HG03064 (cell line): ENCODE measurements around the gene NUP210.

ENCODE experiments used
- ATAC-seq: cut with Tn5 transposase; IDR thresholded peaks from one replicate; pipeline ENCODE4 v1.9.1; 2021; ENCODE audit warnings: low read depth; ENCODE audit not compliant: unreplicated experiment

NUP210 gene

DNA sequence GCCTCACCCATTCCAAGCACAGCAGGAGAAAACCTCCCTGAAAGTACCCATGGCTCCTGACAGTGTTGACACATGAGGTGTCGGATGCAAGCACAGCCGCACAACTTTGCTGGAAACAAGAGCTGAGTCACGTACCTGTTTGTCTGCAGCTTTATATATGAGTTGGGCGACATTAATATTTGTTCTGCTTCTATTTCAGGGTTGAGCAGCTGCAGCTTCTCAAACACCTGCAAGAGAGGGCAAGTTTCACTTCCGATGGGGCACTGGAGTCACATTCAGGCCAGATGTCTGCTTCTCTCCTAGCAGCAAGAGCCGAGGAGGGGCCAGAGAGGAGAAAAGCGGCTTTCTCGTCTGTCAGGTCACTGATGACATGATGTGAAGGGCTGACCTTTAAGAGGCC, 88.0 kb downstream of the NUP210 start:
- peak; percentile 96 for ATAC-seq

DNA sequence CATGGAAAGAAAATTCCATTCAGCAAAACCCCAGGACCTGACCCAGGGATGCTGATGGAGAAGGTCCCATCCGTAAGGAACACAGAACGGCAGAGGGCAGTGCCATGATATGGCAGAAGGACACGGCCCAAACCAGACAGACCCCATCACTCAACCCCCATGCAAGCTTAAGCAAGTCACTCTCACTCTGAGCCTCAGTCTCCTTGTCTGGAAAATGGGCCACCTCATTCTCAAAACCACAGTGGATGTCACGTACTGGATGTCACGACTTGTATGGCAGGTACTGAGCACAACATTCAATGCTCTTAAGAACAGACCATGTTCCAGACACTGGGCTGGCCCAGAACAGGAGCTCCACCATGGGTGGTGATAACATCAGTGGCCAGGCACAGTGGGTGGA, 90.4 kb downstream of the NUP210 start:
- ATAC-seq = no peak

DNA sequence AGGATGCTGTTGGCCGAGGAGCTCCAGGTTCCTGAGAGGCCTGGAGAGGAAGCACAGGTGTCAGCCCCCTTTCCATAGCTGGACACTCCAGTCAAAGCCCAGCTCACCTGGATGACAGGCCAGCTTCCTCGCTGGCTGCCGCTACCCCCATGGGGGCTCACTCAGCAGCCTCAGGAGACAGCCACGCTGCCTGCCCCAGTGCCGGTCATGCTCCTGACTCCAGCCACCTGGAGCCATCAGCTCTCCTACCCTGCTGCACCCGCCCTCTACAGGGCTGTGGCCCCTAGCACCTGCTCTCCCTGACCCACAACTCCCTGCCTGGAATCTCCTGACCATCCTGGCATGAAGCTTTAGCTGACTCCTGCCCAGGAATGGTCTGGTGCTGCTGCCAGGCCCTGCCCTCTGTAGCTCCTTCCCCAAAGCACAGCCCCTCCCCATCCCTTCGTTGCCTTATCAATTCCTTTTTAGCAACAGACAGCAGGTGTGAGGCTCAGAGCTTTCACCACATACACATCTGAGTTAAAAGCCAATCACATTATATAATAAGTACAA, 94.2 kb downstream of the NUP210 start:
- no peak for ATAC-seq

DNA sequence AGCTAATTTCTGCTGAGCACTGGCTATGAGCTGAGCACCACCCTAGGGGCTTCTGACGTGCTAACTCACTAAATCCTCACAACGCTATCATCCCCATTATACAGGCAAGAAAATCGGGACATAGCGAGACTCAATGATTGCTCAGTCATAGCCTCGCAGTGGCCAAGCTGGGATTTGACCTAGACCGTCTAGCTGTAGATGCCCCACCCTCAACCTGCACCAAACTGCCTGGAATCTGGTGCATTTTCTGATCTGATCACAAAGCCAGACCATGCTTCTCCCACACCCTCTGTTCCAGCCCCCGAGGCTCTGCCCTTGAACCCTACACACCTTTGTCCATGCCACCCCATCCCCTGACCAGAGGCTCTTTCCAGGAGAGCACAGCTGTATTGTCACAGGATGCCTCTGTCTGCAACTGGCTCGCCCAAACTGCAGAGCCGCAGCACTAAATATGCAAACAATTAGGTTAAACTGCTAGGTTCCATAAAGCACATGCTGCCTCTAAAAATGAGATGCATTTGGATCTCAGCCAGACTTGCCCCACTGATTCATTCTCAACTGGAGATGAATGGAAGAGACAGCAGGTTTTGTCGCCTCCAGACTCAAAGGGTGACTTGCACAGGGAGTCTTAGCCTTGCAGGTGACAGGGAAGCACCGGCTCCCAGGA, 95.2 kb downstream of the NUP210 start:
- peak; percentile 57 for ATAC-seq

DNA sequence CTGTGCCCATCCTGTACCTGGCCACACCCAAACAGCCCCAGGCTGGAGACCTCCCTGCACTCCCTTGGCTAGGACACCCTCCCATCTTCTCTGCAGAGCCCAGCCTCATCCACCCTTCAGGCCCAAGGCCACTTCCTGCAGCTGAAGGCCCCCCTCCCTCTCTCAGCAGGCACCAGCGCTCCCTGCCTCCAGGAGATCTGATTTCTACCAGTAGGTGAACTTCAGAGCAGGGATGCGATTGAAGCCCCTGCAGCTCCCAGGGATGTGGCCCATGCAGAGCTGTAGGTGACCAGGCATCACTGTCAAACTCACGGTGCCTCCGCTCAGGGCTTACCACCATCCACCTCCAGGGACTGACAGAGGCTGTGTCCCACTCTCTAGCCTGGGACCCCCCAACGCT, 96.3 kb downstream of the NUP210 start:
- no peak for ATAC-seq

DNA sequence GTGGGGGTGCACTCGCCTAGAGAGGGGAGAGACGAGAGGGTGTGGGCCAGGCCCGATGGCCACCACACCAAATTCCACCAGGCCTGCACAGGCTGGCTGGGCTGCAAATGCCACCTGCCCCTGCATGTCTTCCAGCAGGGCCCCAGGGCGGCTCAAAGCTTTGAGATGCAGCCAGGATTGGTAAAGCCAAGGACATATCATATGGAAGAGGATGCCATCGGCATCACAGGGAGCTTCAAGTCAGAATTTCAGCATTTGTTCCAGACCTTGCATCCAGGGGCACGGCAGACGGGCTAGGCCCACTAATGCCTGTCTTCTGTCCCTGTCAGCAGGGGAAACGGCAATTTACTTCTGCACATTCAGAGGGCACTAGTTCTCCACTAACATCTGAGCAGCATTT, 97.8 kb downstream of the NUP210 start:
- ATAC-seq = no peak

DNA sequence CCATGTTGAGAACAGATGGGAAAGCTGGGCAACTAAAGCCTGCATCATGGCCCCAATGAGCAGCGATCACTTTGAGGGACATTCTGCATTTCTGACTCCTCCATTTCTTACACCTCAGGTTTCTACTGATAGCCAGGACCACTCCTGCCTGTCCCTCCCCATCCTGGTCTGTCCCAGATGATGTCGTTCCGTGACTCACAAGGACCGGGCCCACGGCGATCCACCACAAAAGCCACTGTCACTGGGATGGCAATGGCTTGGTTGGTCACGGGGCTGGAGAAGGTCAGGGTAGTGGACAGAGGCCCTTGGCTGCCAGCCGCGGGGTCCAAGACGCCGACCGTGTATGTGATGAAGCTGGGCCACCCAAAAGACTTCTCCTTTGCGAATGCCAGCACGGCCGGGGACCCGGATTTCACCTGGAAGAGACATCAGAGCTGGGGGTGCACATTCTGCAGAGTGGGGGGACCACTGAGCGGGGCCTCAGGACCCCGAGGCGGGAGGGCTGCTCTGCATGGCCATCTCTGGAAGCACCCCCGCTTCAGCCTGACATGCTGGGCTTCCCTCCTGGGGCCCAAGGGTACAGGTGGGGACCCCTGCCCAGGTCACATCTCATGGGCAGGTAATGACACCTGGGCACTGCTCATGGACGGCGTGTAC, 100.4 kb downstream of the NUP210 start:
- no peak for ATAC-seq

DNA sequence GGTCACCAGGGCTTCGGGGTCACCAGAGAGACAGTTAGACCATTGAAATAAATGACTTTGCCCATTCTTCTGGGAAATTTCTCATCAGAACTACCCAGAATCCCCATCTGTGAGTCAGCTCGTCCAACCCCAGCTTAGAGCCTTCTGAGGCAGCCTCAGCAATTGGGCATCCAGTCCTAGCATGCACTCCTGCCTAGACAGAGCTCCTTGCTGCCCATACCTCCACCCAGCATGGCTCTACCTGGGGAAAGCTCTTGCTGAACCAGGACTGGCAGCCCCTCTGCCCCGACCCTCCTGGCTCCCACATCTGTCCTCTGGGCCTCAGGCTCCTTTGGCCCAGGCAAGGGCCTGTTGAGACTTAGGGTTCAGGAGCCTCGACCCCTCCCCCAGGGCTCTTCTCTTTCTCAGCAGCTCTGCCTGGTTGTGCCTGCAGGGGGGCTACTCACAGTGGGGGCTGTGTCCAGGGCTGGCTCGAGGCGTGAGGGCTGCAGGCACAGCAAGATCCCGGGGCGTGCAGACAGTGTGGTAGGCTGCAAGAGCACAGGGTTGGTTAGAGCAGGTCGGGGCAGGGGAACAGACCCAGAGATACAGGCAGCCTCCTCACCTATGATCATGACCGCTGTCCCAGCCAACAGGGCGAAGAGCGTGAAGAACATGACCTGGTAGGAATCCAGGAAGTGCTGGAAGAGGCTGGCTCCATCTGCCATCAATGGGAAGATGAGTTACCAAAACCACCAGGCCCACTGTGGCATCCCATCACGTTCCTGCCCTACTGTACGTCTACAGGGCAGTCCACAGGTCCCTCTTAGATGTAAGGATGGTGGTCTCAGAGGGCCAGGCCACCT, 101.3 kb downstream of the NUP210 start:
- ATAC-seq = no peak

DNA sequence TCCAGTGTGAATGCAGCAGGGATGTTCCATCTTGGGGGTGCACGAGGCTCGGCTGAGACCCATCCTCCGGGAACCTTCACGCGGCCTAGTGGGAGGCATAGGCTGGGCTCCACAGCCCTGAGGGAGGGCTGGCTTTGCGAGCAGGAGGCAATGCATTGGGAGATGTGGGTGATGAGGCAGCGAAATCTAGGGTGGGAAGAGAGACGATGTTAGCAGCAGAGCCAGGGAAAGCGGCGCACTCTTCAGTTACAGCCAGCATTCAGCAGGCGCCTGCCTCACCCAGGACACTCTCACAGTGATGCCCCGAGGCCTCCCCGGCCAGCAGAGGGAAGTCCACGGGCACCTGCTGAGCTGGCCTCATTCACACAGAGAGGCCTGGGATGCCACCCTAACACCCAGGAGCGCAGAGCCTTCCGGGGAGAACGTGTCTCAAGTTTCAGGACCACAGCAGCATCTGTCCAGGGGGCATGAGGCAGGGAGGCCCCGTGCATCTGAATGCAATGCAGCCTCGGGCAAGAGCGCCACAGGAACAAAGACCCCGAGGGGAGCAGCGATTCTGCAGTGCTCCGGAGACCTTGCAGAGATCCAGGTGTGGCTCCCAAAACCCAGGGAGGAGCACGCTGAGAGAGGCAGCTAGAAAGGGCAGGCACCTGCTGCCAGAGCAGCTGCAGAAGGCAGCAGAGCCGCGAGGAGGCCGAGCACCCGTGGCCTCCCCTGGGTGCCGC, 102.4 kb downstream of the NUP210 start:
- ATAC-seq = no peak

DNA sequence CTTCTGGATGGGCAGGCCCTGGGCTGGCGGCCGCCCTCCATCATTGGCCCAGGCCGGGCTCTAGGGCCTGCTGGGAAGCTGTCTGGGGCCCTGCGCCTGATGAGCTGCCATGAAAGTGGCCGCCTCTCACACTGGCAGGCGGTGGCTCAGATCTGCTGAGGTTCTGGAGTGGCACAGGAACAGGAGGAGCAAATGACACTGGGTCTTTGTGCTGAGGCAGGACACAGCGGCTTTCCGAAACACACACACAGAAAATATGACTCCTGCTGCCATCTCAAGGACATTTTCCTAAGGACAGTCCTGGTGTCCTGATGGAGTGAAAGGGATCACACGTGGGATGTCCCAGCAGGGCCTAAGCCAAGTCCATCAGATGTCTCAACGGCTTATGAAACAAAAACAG, 103.5 kb downstream of the NUP210 start:
- ATAC-seq = no peak

DNA sequence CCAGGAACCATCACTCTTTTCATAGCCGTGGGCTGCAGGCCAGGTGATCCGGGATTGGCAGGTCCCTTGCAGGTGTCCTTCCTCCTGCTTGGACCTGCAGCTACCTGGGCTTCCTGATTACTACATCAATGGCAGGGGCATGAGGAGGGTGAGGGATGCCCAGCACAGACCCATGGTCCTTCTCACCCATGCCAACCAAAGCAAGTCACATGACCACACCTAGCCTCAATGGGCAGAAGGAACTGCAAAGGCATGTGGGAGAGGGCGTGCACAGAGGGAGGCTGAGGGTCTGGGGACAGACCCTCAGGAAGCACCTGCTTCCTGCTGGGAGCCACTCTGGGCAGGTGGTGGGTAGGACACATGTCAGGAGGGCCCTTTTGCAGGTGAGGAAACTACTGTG, 105.2 kb downstream of the NUP210 start:
- ATAC-seq = no peak

DNA sequence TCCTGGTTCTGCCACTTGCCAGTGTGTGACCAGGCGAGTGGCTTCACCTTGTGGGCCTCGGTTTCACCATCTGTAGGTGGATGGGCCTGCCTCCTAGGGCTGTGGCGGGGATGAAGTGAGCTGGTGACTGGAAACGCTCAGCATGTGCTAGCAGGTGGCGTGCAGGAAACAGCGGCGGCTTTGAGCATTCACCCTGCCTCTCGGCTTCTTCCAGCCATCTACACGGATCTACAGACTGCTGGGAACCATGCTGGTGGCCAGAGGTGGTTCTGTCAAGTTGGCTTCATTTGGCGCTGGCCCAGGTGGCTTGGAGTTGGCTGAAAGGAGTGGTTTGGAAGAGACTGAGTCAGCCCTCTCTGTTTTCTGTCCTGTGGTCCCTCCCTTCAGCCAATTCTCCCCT, 106.3 kb downstream of the NUP210 start:
- no peak for ATAC-seq

DNA sequence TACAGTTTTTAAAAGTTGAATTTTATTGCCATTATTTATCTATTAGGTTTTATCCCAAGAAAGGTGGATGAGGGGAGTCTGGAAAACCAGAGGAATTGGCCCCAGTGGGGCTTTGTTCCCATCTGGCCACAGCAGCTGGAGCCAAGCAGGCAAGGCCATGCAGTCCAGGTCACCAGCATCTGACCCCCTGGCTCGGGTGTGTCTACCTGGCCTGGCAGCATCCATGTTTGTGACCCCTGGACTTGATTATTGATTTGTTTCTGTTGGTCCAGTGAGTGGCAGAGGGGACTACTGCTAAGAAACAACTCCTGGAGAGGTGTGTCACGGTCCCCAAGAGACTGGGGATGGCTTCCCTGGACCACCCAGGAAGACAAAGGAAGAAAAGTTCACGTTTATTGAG, 111.1 kb downstream of the NUP210 start:
- ATAC-seq = no peak

DNA sequence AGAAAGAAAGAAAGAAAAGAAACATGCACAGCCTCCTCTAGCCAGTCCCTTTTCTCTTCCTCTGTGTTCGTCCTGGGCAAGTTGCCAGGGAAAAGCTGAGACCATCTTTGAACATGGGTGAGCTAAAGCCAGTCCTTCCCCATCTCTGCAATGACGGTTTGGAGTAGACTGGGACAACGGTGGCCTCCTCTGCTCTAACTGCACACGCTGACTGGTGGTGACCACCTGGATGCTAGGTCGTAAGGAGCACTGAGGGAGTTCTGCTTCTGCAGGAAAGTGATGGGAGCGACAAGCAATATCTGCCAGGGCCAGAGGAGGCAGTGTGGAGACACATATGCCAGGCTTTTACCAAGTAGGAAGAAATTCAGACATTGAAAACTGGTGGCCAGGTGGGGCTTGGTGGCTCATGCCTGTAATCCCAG, 111.7 kb downstream of the NUP210 start:
- ATAC-seq = no peak

DNA sequence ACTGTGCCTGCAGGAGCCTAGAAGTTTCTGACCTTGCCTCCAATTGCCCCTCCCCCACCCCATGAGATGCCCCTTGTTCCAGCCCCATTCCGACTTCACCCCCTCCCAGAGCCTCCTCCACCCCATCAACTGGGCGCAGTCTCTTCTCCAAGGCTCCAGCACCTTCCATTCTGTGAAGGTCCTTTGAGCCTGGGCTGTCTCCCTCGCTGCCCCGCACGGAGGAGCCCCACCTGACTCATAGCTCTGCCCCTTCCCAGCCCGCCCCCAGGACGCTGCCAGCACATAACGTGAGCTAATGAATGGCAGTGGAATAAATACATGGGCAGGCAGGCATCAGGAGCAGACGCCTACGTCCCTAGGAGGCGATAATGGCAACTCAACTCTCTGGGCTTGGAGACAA, 113.1 kb downstream of the NUP210 start:
- ATAC-seq = no peak

DNA sequence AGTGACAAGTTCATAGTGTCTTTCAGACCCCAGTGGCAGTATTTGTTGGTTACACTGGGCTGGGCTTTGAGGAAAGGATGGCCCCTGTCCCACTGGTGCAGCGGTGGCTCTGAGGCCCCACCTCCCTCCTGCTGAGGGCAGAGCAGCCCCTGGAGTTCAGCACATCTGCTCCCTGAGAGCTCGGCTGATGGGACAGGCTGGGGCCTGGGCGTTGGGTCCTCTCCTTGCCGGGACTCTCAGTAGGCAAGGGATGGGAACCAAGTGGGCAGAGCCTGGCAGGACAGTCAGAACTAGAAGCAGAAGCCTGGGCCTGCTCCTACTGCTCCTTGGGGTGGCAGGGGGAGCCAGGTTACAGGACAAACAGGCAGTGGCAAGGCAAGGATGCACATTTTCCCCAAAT, 114.5 kb downstream of the NUP210 start:
- ATAC-seq = no peak

DNA sequence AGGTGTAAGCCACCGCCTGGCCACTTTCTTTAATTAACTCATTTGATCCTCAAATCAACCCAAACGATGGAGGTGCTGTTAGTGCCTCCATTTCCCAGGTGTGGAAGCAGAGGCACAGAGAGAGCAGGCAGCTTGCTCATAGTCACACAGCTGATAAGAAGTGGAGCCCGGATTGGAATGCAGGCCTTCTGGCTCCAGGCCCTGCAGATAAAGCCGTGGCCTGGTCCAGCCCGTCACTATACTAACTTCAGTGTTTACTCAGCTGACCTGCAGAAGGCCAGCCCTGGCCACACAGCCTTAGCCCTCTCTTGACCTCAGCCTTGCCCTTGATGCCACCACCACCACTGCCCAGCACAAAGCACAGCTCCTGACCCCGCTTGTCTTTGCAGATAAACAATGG, 116.7 kb downstream of the NUP210 start:
- ATAC-seq = no peak

DNA sequence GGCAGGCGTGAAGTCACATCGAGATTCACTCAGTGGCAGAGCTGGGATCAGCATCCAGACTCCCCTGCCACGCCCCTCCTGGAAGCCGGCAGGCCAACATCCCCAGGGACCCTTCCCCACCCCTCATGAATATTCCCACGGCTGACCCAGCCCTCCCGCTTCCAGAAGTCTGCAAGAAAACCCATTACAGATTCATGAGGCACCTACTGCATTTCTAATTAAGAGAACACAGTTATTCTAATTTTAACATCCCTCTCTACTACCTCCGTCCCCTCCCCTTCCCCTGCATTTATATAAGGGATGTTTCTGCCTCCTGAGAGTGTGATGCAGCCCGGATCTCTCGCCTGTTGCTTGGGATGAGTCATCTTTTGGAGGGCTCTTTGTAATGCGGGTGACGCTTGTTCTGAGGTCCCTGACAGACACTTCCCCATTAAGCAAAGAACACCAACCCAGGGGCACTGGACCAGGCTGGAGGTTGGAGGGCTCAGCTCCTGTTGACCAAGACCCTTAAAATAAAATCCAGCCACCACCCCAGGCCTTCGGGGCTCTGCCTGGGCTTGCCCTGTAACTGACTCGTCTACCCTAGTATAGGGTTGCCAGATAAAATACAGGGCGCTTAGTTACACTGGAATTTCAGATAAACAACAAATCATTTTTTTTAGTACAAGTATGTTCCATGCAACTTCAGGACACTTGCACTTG, 118.7 kb downstream of the NUP210 start:
- ATAC-seq = no peak

DNA sequence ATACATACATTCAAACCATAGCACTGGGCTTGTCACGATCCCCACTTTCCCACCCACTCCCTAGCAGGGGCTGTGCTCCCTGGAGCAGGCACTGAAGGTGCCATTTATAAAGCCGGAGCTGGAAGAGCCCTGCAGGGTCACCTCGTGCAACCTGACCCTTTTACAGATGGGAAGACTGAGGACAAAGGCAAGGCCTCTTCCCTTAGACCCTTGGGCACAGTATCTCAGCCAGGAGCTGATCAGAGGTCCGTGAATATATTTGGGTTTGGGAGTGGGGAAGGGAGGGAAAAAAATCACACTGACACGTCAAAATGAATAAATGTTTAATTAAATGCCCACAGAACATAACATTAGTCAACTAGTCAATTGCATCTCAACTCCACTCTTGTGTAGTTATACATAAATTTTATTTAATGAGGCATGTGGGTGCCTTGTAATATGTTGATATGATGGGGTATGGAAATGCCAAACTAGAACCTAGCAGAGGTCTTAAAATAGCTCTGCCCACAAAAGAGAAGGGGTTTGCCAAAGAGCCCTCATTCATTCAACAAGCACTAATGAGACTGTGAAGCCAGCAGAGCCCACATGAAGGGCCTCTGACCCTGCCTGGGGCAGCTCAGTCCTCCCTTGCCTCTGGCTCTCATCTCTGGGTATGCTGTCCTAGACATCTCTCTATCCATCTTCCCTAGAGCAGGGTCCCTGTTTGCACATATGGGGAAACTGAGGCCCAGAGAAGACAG, 119.4 kb downstream of the NUP210 start:
- no peak for ATAC-seq
